HepG2 (cell line): Measurements from ENCODE around the gene MBD2. TPM values are rescaled to one million over a fixed set of nuclear protein-coding genes. Genes with fewer than 3 reads are reported as not detected.

Source experiments
- ATAC-seq: fragments of 200-7000 bp; cut with Tn5 transposase; 3 replicates; pipeline ENCODE4 v1.9.1; 2020; ENCODE audit warnings: mild to moderate bottlenecking, moderate library complexity
- BruUV-seq: library from RNA; stranded (reverse); fragments of 400-500 nt; replicated peaks from 2 replicates; lab custom pipeline; 2021; lab: Mats Ljungman, UMichigan
- CTCF ChIA-PET: fragments of 300-600 bp; formaldehyde crosslinking; extraction: SDS; loops from one replicate; lab custom pipeline; 2021; ENCODE audit warnings: low total read pairs, inconsistent platforms, low intra/inter-chr PET ratio; lab: Yijun Ruan, JAX
- POLR2A ChIA-PET: fragments of 350-600 bp; sonication (Branson Sonifier 250); formaldehyde crosslinking; loops from one replicate; lab custom pipeline; 2020; ENCODE audit warnings: antibody characterized with exemption, inconsistent platforms; lab: Yijun Ruan, JAX
- DNase-seq: peaks from one replicate; pipeline ENCODE4 v3.0.0-alpha.2; 2015; ENCODE audit warnings: low spot score
- FAIRE-seq: peaks from 3 replicates; lab custom pipeline; 2011; peaks lifted over from hg19 to GRCh38; lab: Jason Lieb, UNC
- H2AFZ ChIP-seq: one replicate; pipeline ENCODE4 v1.6.1; 2011; ENCODE audit warnings: low read length, inconsistent platforms
- H3K27ac ChIP-seq: fragments of 300-600 bp; 3 replicates; pipeline ENCODE4 v1.8.0; 2011; ENCODE audit warnings: mixed run types, mild to moderate bottlenecking, mixed read lengths, low read length, inconsistent platforms; ENCODE audit not compliant: insufficient read depth; ENCODE audit errors: extremely low read length
- H3K27me3 ChIP-seq, 2 experiments: fragments of 200-600 bp in 1 of 2; 2 replicates in 1 of 2; 3 replicates in 1 of 2; pipeline versions ENCODE4 v1.6.0 to v1.8.0; 2011; ENCODE audit warnings: low read length in 2 of 2, mild to moderate bottlenecking in 2 of 2, moderate library complexity in 2 of 2, inconsistent platforms in 1 of 2; ENCODE audit not compliant: insufficient read depth in 2 of 2, control insufficient read depth in 1 of 2
- H3K36me3 ChIP-seq, 2 experiments: fragments of 200-600 bp in 1 of 2; replicated peaks in 1 of 2; 2 replicates in 1 of 2; 3 replicates in 1 of 2; pipeline versions ENCODE4 v1.5.1 to v1.8.0; 2011; ENCODE audit warnings: low read length in 2 of 2, inconsistent platforms in 1 of 2; ENCODE audit not compliant: insufficient read depth in 2 of 2, control insufficient read depth in 1 of 2
- H3K4me1 ChIP-seq: 2 replicates; pipeline ENCODE4 v1.5.1; 2012; ENCODE audit warnings: low read length, inconsistent platforms; ENCODE audit not compliant: insufficient read depth
- H3K4me2 ChIP-seq: 2 replicates; pipeline ENCODE4 v1.6.0; 2011; ENCODE audit warnings: low read depth, low read length, inconsistent platforms
- H3K4me3 ChIP-seq, 3 experiments: fragments of 200-600 bp in 1 of 3; sonication (generic), shearing (Covaris generic) in 1 of 3; replicated peaks in 1 of 3; 2 replicates each; pipeline ENCODE4 v1.5.1; 2011 to 2016; ENCODE audit warnings: low read length in 3 of 3, inconsistent platforms in 2 of 3, low read depth in 2 of 3, mild to moderate bottlenecking in 2 of 3, control low read depth in 1 of 3, mixed read lengths in 1 of 3; ENCODE audit not compliant: insufficient read depth in 1 of 3
- H3K79me2 ChIP-seq: one replicate; pipeline ENCODE4 v1.6.1; 2011; ENCODE audit warnings: low read length, inconsistent platforms; ENCODE audit not compliant: insufficient read depth
- H3K9ac ChIP-seq: 2 replicates; pipeline ENCODE4 v1.6.0; 2011; ENCODE audit warnings: mild to moderate bottlenecking, low read depth, low read length, inconsistent platforms; ENCODE audit not compliant: insufficient read depth
- H3K9me3 ChIP-seq: 2 replicates; pipeline ENCODE4 v1.5.1; 2012; ENCODE audit warnings: mild to moderate bottlenecking, low read length
- H4K20me1 ChIP-seq: 2 replicates; pipeline ENCODE4 v1.6.0; 2011; ENCODE audit warnings: inconsistent platforms, mild to moderate bottlenecking, low read length, moderate library complexity; ENCODE audit not compliant: insufficient read depth
- GLMP ChIP-seq: sonication (generic); formaldehyde crosslinking; IDR thresholded peaks from 2 replicates; pipeline ENCODE4 v1.9.0; 2021; ENCODE audit warnings: missing genetic modification reagents, mild to moderate bottlenecking, borderline replicate concordance
- RBM22 ChIP-seq: fragments of 200-400 bp; formaldehyde crosslinking; optimal IDR thresholded peaks from 2 replicates; pipeline ENCODE3; 2017; ENCODE audit warnings: mild to moderate bottlenecking, low read length, moderate library complexity
- SSRP1 ChIP-seq: IDR thresholded peaks from 2 replicates; pipeline ENCODE4 v1.6.1; 2016; ENCODE audit warnings: control low read depth
- STAT6 ChIP-seq: sonication (generic); formaldehyde crosslinking; IDR thresholded peaks from 2 replicates; pipeline ENCODE4 v1.4.0; 2020; ENCODE audit warnings: missing genetic modification reagents, mild to moderate bottlenecking, borderline replicate concordance
- TBX3 ChIP-seq: fragments of 450-650 bp; IDR thresholded peaks from 2 replicates; pipeline ENCODE4 v1.6.1; 2017; ENCODE audit warnings: antibody characterized with exemption, mild to moderate bottlenecking, inconsistent platforms, borderline replicate concordance
- ZKSCAN1 ChIP-seq: fragments of 150-350 bp; IDR thresholded peaks from 2 replicates; pipeline ENCODE4 v1.6.1; 2014; ENCODE audit warnings: low read length
- ZKSCAN5 ChIP-seq: sonication (generic); formaldehyde crosslinking; IDR thresholded peaks from 2 replicates; pipeline ENCODE4 v1.5.1; 2020; ENCODE audit warnings: mild to moderate bottlenecking, missing genetic modification reagents
- ZNF263 ChIP-seq: sonication (generic); formaldehyde crosslinking; IDR thresholded peaks from 2 replicates; pipeline ENCODE4 v1.4.0; 2020; ENCODE audit warnings: missing genetic modification reagents
- ZNF574 ChIP-seq: sonication (generic); formaldehyde crosslinking; IDR thresholded peaks from 2 replicates; pipeline ENCODE4 v1.4.0; 2020; ENCODE audit warnings: missing genetic modification reagents
- ZNF674 ChIP-seq: sonication (generic); formaldehyde crosslinking; IDR thresholded peaks from 2 replicates; pipeline ENCODE4 v1.5.0; 2020; ENCODE audit warnings: low read depth, mild to moderate bottlenecking, missing genetic modification reagents
- ZNF772 ChIP-seq: sonication (generic); formaldehyde crosslinking; IDR thresholded peaks from 2 replicates; pipeline ENCODE4 v1.5.0; 2020; ENCODE audit warnings: mild to moderate bottlenecking, missing genetic modification reagents
- WGBS: methylation state at CpG from one replicate; pipeline ENCODE4 v1.1.6; 2017; ENCODE audit warnings: low lambda C conversion rate; 5-methylcytosine and 5-hydroxymethylcytosine counted together
- in situ Hi-C: cut with HindIII; loops from 2 replicates; pipeline ENCODE4 v1.10.0; 2017; ENCODE audit warnings: low pct_unique_long_range_greater_than_20kb; ENCODE audit not compliant: extremely low pct_ligation_motif_present
- intact Hi-C: fragments of 100-400 bp; cut with micrococcal nuclease; formaldehyde crosslinking; loops from one replicate; pipeline ENCODE4 v1.10.0; 2022; ENCODE audit not compliant: unreplicated experiment
- polyA plus RNA-seq, 8 experiments: library from polyadenylated mRNA; depleted of rRNA in 3 of 8; stranded (reverse) in 7 of 8; unstranded in 1 of 8; fragments of >200 nt; fragmentation: Illumina TruSeq in 4 of 8; extraction: Trizol in 4 of 8; gene quantifications; 2 replicates each; pipeline versions ENCODE4 v1.2.1 to v1.2.3, GENCODE V29; 2011 to 2016; ENCODE audit warnings: low read depth in 4 of 8, missing spikeins in 1 of 8, mixed read lengths in 1 of 8; ENCODE audit not compliant: insufficient read depth in 1 of 8
- total RNA-seq, 5 experiments: library from RNA; depleted of rRNA; stranded (reverse); fragments of >200 nt; fragmentation: Illumina TruSeq; extraction: Trizol; gene quantifications; 2 replicates each; pipeline ENCODE4 v1.2.3, GENCODE V29; 2016; ENCODE audit warnings: low read depth in 1 of 5

MBD2 gene
- total and polyA plus RNA-seq, 2 of the 13 experiments (the other 11 are each of a cell fraction or from before 2014, with no cell fraction given), result 19.1 to 38.5 TPM

- 54% methylated on average over 7 of the region's 7 CpGs for WGBS
- POLR2A ChIA-PET, result interaction anchor here (2.0 kb wide), 1 partner anchor 25 kb away, joined by 7 read pairs; no protein-coding TSS in a partner anchor
- Histone ChIP-seq H3K4me1 (peaks cover 34% of the 10 kb centered on the region), H3K36me3 (no peaks in the 10 kb centered on the region), H3K9me3 (no peaks in the 10 kb centered on the region), H3K27me3 (peaks cover 0 to 2% of the 10 kb centered on the region in 2 experiments; a peak in 1 of 5 replicates), H3K4me3 (no peak overlapping the region; a peak in 1 of 6 replicates)
- intact Hi-C loops (no loop called here), in situ Hi-C loops (loop anchor here (10.0 kb wide), 1 partner anchor 45 kb away; no protein-coding TSS in a partner anchor)
- CTCF ChIA-PET, result no interaction called here
- TF ChIP-seq ZKSCAN1 (peak; percentile 58; the same call in 1 of the 2 replicates), RBM22 (no peak)
- TF ChIP-seq, all 625 proteins: peak for 1
- Histone ChIP-seq H2AFZ (peak overlapping the region; percentile 75), H3K27ac (no peak overlapping the region), H3K79me2 (no peaks in the 10 kb centered on the region), H3K4me2 (peak overlapping the region; percentile 59), H4K20me1 (no peaks in the 10 kb centered on the region), H3K9ac (no peak overlapping the region)
- BruUV-seq, result no TSS peak
- ATAC-seq, result no peak
- DNase-seq, result peak; percentile 36
- FAIRE-seq, result no peak
These were observed 5.1 kb upstream of the MBD2 start for GRCh38 chr18:54229421-54230059.

GRCh38 chr18:54228364-54228763 lies 3.9 kb upstream of the MBD2 start:
- H3K4me1 ChIP-seq, result peaks cover 36% of the 10 kb centered on the region
- no peaks in the 10 kb centered on the region for H3K9me3 ChIP-seq
- BruUV-seq, result no TSS peak
- no peak overlapping the region for H2AFZ ChIP-seq
- intact Hi-C loops, result no loop called here
- ChIA-PET CTCF (no interaction called here), POLR2A (interaction anchor here (2.0 kb wide), 1 partner anchor 26 kb away, joined by 7 read pairs; no protein-coding TSS in a partner anchor)
- in situ Hi-C loops, result loop anchor here (10.0 kb wide), 1 partner anchor 46 kb away; no protein-coding TSS in a partner anchor
- no peak for DNase-seq
- peaks cover 4% of the 10 kb centered on the region for H3K79me2 ChIP-seq
- H3K4me2 ChIP-seq, result no peak overlapping the region
- no peak overlapping the region for H3K9ac ChIP-seq
- H3K4me3 ChIP-seq, result no peak overlapping the region
- ATAC-seq, result no peak
- no peak overlapping the region for H3K27ac ChIP-seq
- no peak for FAIRE-seq
- H3K27me3 ChIP-seq, result no peaks in the 10 kb centered on the region
- H3K36me3 ChIP-seq, result no peaks in the 10 kb centered on the region
- 0 out of 2 replicates have a peak, but pooled peaks cover 3% of the 10 kb centered on the region for H4K20me1 ChIP-seq
- TF ChIP-seq ZKSCAN5 (CRISPR knock-in tag), result no peak
- no peak for TF ChIP-seq STAT6 (CRISPR knock-in tag)
- no peak for TF ChIP-seq ZNF772 (CRISPR knock-in tag)
- TF ChIP-seq ZNF263 (CRISPR knock-in tag), result no peak
- no peak for TF ChIP-seq ZNF674 (CRISPR knock-in tag)
- TF ChIP-seq TBX3, result no peak
- TF ChIP-seq ZNF574 (CRISPR knock-in tag), result no peak
- TF ChIP-seq GLMP (CRISPR knock-in tag), result no peak
- no peak for TF ChIP-seq SSRP1
